GM12878 (cell line): ENCODE measurements around the gene GP5. TPM values are rescaled to one million over a fixed set of nuclear protein-coding genes. Genes with fewer than 3 reads are reported as not detected.

ENCODE experiments used
- ATAC-seq: fragments of 200-7000 bp; cut with Tn5 transposase; 3 replicates; pipeline ENCODE4 v1.9.1; 2020; ENCODE audit warnings: mild to moderate bottlenecking, moderate library complexity
- BruUV-seq: library from RNA; stranded (reverse); fragments of 400-500 nt; replicated peaks from 2 replicates; lab custom pipeline; 2021; lab: Mats Ljungman, UMichigan
- CTCF ChIA-PET: fragments of 300-600 bp; sonication (Branson Sonifier 250); formaldehyde crosslinking; extraction: SDS; loops from one replicate; lab custom pipeline; 2021; ENCODE audit warnings: inconsistent platforms; lab: Yijun Ruan, JAX
- POLR2A ChIA-PET: fragments of 350-600 bp; formaldehyde crosslinking; extraction: SDS; loops from one replicate; lab custom pipeline; 2021; ENCODE audit warnings: inconsistent platforms; lab: Charles Lee
- RAD21 ChIA-PET: fragments of 300-600 bp; sonication (Branson Sonifier 250); formaldehyde crosslinking; loops from one replicate; lab custom pipeline; 2023; ENCODE audit warnings: antibody characterized with exemption; ENCODE audit not compliant: unreplicated experiment; lab: Charles Lee
- SMC1A ChIA-PET: fragments of 300-600 bp; sonication (Branson Sonifier 250); formaldehyde crosslinking; loops from one replicate; lab custom pipeline; 2023; ENCODE audit not compliant: unreplicated experiment, uncharacterized antibody; lab: Charles Lee
- DNase-seq: peaks from one replicate; pipeline ENCODE4 v3.0.0-alpha.2; 2011; ENCODE audit warnings: low read depth, low spot score
- FAIRE-seq: peaks from 3 replicates; lab custom pipeline; 2011; peaks lifted over from hg19 to GRCh38; lab: Jason Lieb, UNC
- H2AFZ ChIP-seq: 2 replicates; pipeline ENCODE4 v1.6.0; 2011; ENCODE audit warnings: low read depth, low read length, control low read depth; ENCODE audit not compliant: control insufficient read depth
- H3K27ac ChIP-seq: 2 replicates; pipeline ENCODE4 v1.5.1; 2011; ENCODE audit warnings: control low read depth; ENCODE audit not compliant: control insufficient read depth, insufficient read depth
- H3K27me3 ChIP-seq, 2 experiments: replicated peaks in 1 of 2; 2 replicates each; pipeline versions ENCODE4 v1.6.0 to v1.6.1; 2011; ENCODE audit warnings: low read length in 1 of 2; ENCODE audit not compliant: control insufficient read depth in 2 of 2, insufficient read depth in 2 of 2
- H3K36me3 ChIP-seq, 2 experiments: 2 replicates each; pipeline ENCODE4 v1.5.1; 2011; ENCODE audit warnings: low read length in 1 of 2; ENCODE audit not compliant: control insufficient read depth in 2 of 2, insufficient read depth in 2 of 2
- H3K4me1 ChIP-seq: 2 replicates; pipeline ENCODE4 v1.6.1; 2011; ENCODE audit warnings: mild to moderate bottlenecking, low read length, moderate library complexity, mixed read lengths; ENCODE audit not compliant: control insufficient read depth, insufficient read depth
- H3K4me2 ChIP-seq: 2 replicates; pipeline ENCODE4 v1.6.0; 2011; ENCODE audit warnings: control low read depth; ENCODE audit not compliant: control insufficient read depth, insufficient read depth
- H3K4me3 ChIP-seq: fragments of 200-600 bp; sonication (generic); 2 replicates; pipeline ENCODE4 v1.5.1; 2016
- H3K79me2 ChIP-seq: 2 replicates; pipeline ENCODE4 v1.6.0; 2011; ENCODE audit warnings: low read length; ENCODE audit not compliant: control insufficient read depth, insufficient read depth
- H3K9ac ChIP-seq: 2 replicates; pipeline ENCODE4 v1.8.0; 2011; ENCODE audit warnings: low read length, control low read depth, mixed read lengths; ENCODE audit not compliant: control insufficient read depth, insufficient read depth
- H3K9me3 ChIP-seq: replicated peaks from 3 replicates; pipeline ENCODE4 v1.5.1; 2011; ENCODE audit warnings: mild to moderate bottlenecking, low read length; ENCODE audit not compliant: control insufficient read depth, insufficient read depth
- H4K20me1 ChIP-seq: 2 replicates; pipeline ENCODE4 v1.6.0; 2011; ENCODE audit not compliant: control insufficient read depth, insufficient read depth
- CREB1 ChIP-seq: IDR thresholded peaks from 2 replicates; pipeline ENCODE4 v1.6.1; 2012; ENCODE audit warnings: low read depth, mild to moderate bottlenecking, inconsistent platforms
- EZH2 ChIP-seq: IDR thresholded peaks from 2 replicates; pipeline ENCODE4 v1.6.1; 2012; ENCODE audit warnings: low read depth, mild to moderate bottlenecking, control low read depth, inconsistent platforms, low read length, borderline replicate concordance; ENCODE audit not compliant: control insufficient read depth
- IRF4 ChIP-seq: IDR thresholded peaks from 2 replicates; pipeline ENCODE4 v1.6.1; 2011; ENCODE audit warnings: low read depth, low read length
- NBN ChIP-seq: fragments of 450-650 bp; IDR thresholded peaks from 2 replicates; pipeline ENCODE4 v1.6.1; 2016
- NRF1 ChIP-seq: conservative IDR thresholded peaks from 2 replicates; pipeline ENCODE4 v1.6.1; 2011; ENCODE audit warnings: mild to moderate bottlenecking, low read depth, low read length, improper control_type of control experiment
- RAD21 ChIP-seq: IDR thresholded peaks from 2 replicates; pipeline ENCODE4 v1.6.1; 2011; ENCODE audit warnings: mild to moderate bottlenecking, low read depth, low read length, moderate library complexity; ENCODE audit not compliant: insufficient read depth
- SIN3A ChIP-seq: IDR thresholded peaks from 2 replicates; pipeline ENCODE4 v1.6.1; 2012; ENCODE audit warnings: low read depth, low read length, improper control_type of control experiment
- SMAD5 ChIP-seq: IDR thresholded peaks from 2 replicates; pipeline ENCODE4 v1.6.1; 2016; ENCODE audit warnings: antibody characterized with exemption, low read depth
- STAT1 ChIP-seq: fragments of 450-650 bp; conservative IDR thresholded peaks from 2 replicates; pipeline ENCODE4 v1.6.1; 2014; ENCODE audit warnings: antibody characterized with exemption, mild to moderate bottlenecking
- TARDBP ChIP-seq: IDR thresholded peaks from 2 replicates; pipeline ENCODE4 v1.6.1; 2016; ENCODE audit warnings: borderline replicate concordance
- TBL1XR1 ChIP-seq: IDR thresholded peaks from 2 replicates; pipeline ENCODE4 v1.6.1; 2012; ENCODE audit warnings: low read depth, low read length, improper control_type of control experiment
- ZBTB40 ChIP-seq: fragments of 450-650 bp; IDR thresholded peaks from 2 replicates; pipeline ENCODE4 v1.6.1; 2016; ENCODE audit warnings: mild to moderate bottlenecking, moderate library complexity, borderline replicate concordance
- ZNF217 ChIP-seq: fragments of 450-650 bp; IDR thresholded peaks from 2 replicates; pipeline ENCODE4 v1.6.1; 2017; ENCODE audit warnings: antibody characterized with exemption, mild to moderate bottlenecking
- WGBS: methylation state at CpG from one replicate; pipeline ENCODE4 v1.1.6; 2016; ENCODE audit warnings: low lambda C conversion rate; ENCODE audit not compliant: insufficient replicate concordance, insufficient coverage; ENCODE audit errors: missing lambda C conversion rate; 5-methylcytosine and 5-hydroxymethylcytosine counted together
- in situ Hi-C: fragments of 300-500 bp; cut with MboI; formaldehyde crosslinking; loops from 9 replicates; pipeline ENCODE4 v1.14.3; 2018; ENCODE audit warnings: mixed read lengths
- intact Hi-C: fragments of 100-400 bp; cut with micrococcal nuclease; formaldehyde crosslinking; loops from one replicate; pipeline ENCODE4 v1.14.2; 2022; ENCODE audit not compliant: unreplicated experiment
- polyA plus RNA-seq, 11 experiments: library from polyadenylated mRNA; depleted of rRNA in 4 of 11; unstranded in 6 of 11; stranded (reverse) in 5 of 11; fragments of >200 nt; fragmentation: Nextera tagmentation in 4 of 11; fragmentation: Illumina TruSeq in 1 of 11; extraction: Ambion mirVana in 4 of 11; extraction: Trizol in 1 of 11; gene quantifications; 1 replicate in 1 of 11; 2 replicates in 10 of 11; pipeline versions ENCODE4 v1.2.1 to v1.2.3, GENCODE V29; 2011 to 2016; ENCODE audit warnings: inconsistent platforms in 2 of 11, missing spikeins in 2 of 11, low read depth in 1 of 11
- total RNA-seq, 4 experiments: library from RNA; depleted of rRNA in 3 of 4; stranded (reverse); fragments of >200 nt in 3 of 4; fragmentation: Illumina TruSeq in 1 of 4; extraction: Trizol in 1 of 4; gene quantifications; 2 replicates each; pipeline versions ENCODE4 v1.2.1 to v1.2.3, GENCODE V29; 2013 to 2021

GP5 gene
- total and polyA plus RNA-seq, 10 of the 15 experiments (the other 5 are each of a cell fraction or from before 2014, with no cell fraction given): not detected

DNA sequence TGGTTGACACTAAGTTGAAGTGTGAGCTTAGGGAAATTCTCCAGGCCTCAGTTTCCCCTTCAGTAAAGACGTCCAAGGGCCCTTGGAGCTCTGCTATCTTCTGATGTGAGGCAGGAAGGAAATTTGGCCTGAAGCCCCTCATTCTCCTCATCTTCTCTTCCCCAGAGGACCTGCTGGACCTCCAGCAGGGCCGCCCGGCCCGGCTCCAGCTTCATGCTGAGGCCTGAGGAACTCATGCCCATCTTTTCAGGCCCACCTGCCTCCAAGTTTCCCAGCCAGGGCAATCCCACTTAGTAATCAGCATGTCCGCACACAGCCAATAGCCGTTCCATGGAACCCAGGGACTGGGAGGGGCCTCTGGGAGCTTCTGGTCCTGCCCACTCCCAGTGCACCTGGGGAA, 33.5 kb downstream of the GP5 start:
- Histone ChIP-seq H3K79me2 (no peaks in the 10 kb centered on the region), H3K36me3 (no peaks in the 10 kb centered on the region), H3K9me3 (no peaks in the 10 kb centered on the region), H3K27me3 (peaks cover 8 to 14% of the 10 kb centered on the region in 2 experiments; a peak in 3 of 4 replicates), H3K4me3 (no peak overlapping the region), H3K9ac (no peak overlapping the region), H4K20me1 (no peaks in the 10 kb centered on the region), H3K4me2 (no peak overlapping the region), H2AFZ (no peak overlapping the region), H3K4me1 (no peaks in the 10 kb centered on the region), H3K27ac (no peak overlapping the region)
- ChIA-PET CTCF (no interaction called here), POLR2A (no interaction called here), SMC1A (no interaction called here), RAD21 (no interaction called here)
- FAIRE-seq (no peak), ATAC-seq (no peak), DNase-seq (no peak)
- BruUV-seq: no TSS peak
- in situ Hi-C loops: no loop called here
- TF ChIP-seq TARDBP (no peak), ZNF217 (no peak), SIN3A (no peak), NBN (no peak), SMAD5 (no peak), TBL1XR1 (no peak), CREB1 (no peak), STAT1 (no peak), IRF4 (no peak), RAD21 (no peak), ZBTB40 (no peak), EZH2 (no peak), NRF1 (no peak)
- WGBS: 48% methylated on average over 6 of the region's 6 CpGs
- intact Hi-C loops: no loop called here
